Measurements from ENCODE around the gene FSTL5. TPM values are rescaled to one million over a fixed set of nuclear protein-coding genes. Genes with fewer than 3 reads are reported as not detected.

FSTL5 gene
- total RNA-seq, 1 experiment from 2014 or later = 29.4 TPM

GRCh38 chr4:162101337-162101736 is 62.5 kb downstream of the FSTL5 start:
- no TSS peak for BruUV-seq (replicated peaks)
- Histone ChIP-seq H3K4me3 (no peak overlapping the region), H3K9me2 (ENCODE audit: insufficient read depth) (no peaks in the 10 kb centered on the region), H3K79me2 (ENCODE audit: low read depth) (no peaks in the 10 kb centered on the region), H3K27me3 (ENCODE audit: insufficient read depth, low read depth) (no peaks in the 10 kb centered on the region), H4K20me1 (ENCODE audit: insufficient read depth) (no peaks in the 10 kb centered on the region), H3K9me3 (ENCODE audit: insufficient read depth, low read depth) (no peaks in the 10 kb centered on the region), H3F3A (ENCODE audit: insufficient read depth, low read depth) (no peaks in the 10 kb centered on the region), H3K27ac (no peak overlapping the region), H3K4me1 (replicated peaks; ENCODE audit: insufficient read depth) (no peaks in the 10 kb centered on the region), H2AFZ (no peak overlapping the region), H3K36me3 (ENCODE audit: low read depth) (no peaks in the 10 kb centered on the region), H3K4me2 (no peak overlapping the region)
- TF ChIP-seq CTCF (conservative IDR thresholded peaks at IDR 0.05) (no peak), EZH2 (IDR thresholded peaks at IDR 0.05; ENCODE audit: low read depth) (no peak)
- intact Hi-C loops (cut with micrococcal nuclease; ENCODE audit: unreplicated experiment) = no loop called here
- ChIA-PET POLR2A (ENCODE audit: unreplicated experiment) (no interaction called here), CTCF (no interaction called here)
- DNase-seq = no peak

- Histone ChIP-seq H3K9me2 (ENCODE audit: insufficient read depth) (no peaks in the 10 kb centered on the region), H3K27me3 (ENCODE audit: insufficient read depth, low read depth) (no peaks in the 10 kb centered on the region), H3K27ac (no peak overlapping the region), H4K20me1 (ENCODE audit: insufficient read depth) (no peaks in the 10 kb centered on the region), H2AFZ (no peak overlapping the region), H3K4me2 (no peak overlapping the region), H3K9me3 (ENCODE audit: insufficient read depth, low read depth) (no peaks in the 10 kb centered on the region), H3F3A (ENCODE audit: insufficient read depth, low read depth) (no peaks in the 10 kb centered on the region), H3K4me1 (replicated peaks; ENCODE audit: insufficient read depth) (no peaks in the 10 kb centered on the region), H3K79me2 (ENCODE audit: low read depth) (no peaks in the 10 kb centered on the region), H3K4me3 (no peak overlapping the region), H3K36me3 (ENCODE audit: low read depth) (no peaks in the 10 kb centered on the region)
- TF ChIP-seq EZH2 (IDR thresholded peaks at IDR 0.05; ENCODE audit: low read depth) (no peak), CTCF (conservative IDR thresholded peaks at IDR 0.05) (no peak)
- CTCF ChIA-PET = no interaction called here
- BruUV-seq (replicated peaks) = no TSS peak
- intact Hi-C loops (cut with micrococcal nuclease; ENCODE audit: unreplicated experiment) = no loop called here
- POLR2A ChIA-PET (ENCODE audit: unreplicated experiment) = no interaction called here
- DNase-seq = no peak
Observed at GRCh38 chr4:162075726-162076125, 88.1 kb downstream of the FSTL5 start.

GRCh38 chr4:162061214-162061613 is 102.6 kb downstream of the FSTL5 start:
- no peak for DNase-seq
- intact Hi-C loops (cut with micrococcal nuclease; ENCODE audit: unreplicated experiment) = no loop called here
- Histone ChIP-seq H3K36me3 (ENCODE audit: low read depth) (no peaks in the 10 kb centered on the region), H3K4me1 (replicated peaks; ENCODE audit: insufficient read depth) (no peaks in the 10 kb centered on the region), H3K9me2 (ENCODE audit: insufficient read depth) (no peaks in the 10 kb centered on the region), H3K27ac (no peak overlapping the region), H3K79me2 (ENCODE audit: low read depth) (no peaks in the 10 kb centered on the region), H3K27me3 (ENCODE audit: insufficient read depth, low read depth) (no peaks in the 10 kb centered on the region), H2AFZ (no peak overlapping the region), H3K4me3 (no peak overlapping the region), H3K9me3 (ENCODE audit: insufficient read depth, low read depth) (no peaks in the 10 kb centered on the region), H3K4me2 (no peak overlapping the region), H3F3A (ENCODE audit: insufficient read depth, low read depth) (no peaks in the 10 kb centered on the region), H4K20me1 (ENCODE audit: insufficient read depth) (no peaks in the 10 kb centered on the region)
- CTCF ChIA-PET = no interaction called here
- TF ChIP-seq EZH2 (IDR thresholded peaks at IDR 0.05; ENCODE audit: low read depth) (no peak), CTCF (conservative IDR thresholded peaks at IDR 0.05) (no peak)
- POLR2A ChIA-PET (ENCODE audit: unreplicated experiment) = no interaction called here
- BruUV-seq (replicated peaks) = no TSS peak
